HFFc6 (cell line): ENCODE results near the gene AUH. TPM values are rescaled to one million over a fixed set of nuclear protein-coding genes. Genes with fewer than 3 reads are reported as not detected.

Source experiments
- DNase-seq: peaks from one replicate; pipeline ENCODE4 v3.0.0-alpha.2; 2018
- H3K27ac Mint-ChIP-seq: 2 replicates; pipeline ENCODE4 v1.8.0; 2020; ENCODE audit warnings: mild to moderate bottlenecking, mixed read lengths
- H3K27me3 Mint-ChIP-seq: 2 replicates; pipeline ENCODE4 v1.8.0; 2021; ENCODE audit warnings: mild to moderate bottlenecking, moderate library complexity, mixed read lengths; ENCODE audit not compliant: insufficient read depth
- H3K36me3 Mint-ChIP-seq: 2 replicates; pipeline ENCODE4 v1.8.0; 2021; ENCODE audit warnings: low read depth, mixed read lengths
- H3K4me1 Mint-ChIP-seq: 2 replicates; pipeline ENCODE4 v1.8.0; 2020; ENCODE audit warnings: low read depth, mixed read lengths
- H3K4me3 Mint-ChIP-seq: 2 replicates; pipeline ENCODE4 v1.8.0; 2020; ENCODE audit warnings: mild to moderate bottlenecking, moderate library complexity, mixed read lengths
- H3K9me3 Mint-ChIP-seq: 2 replicates; pipeline ENCODE4 v1.8.0; 2020; ENCODE audit warnings: mild to moderate bottlenecking, mixed read lengths
- total RNA-seq, 6 experiments: library from RNA; stranded (reverse); fragmentation: NEBNext Ultra II Directional; extraction: Animal tissue kit (Norgen Biotek cat#: 25700); gene quantifications; 2 replicates in 1 of 6; 3 replicates in 5 of 6; pipeline ENCODE4 v1.2.3, GENCODE V29; 2021
- TF ChIP-seq, protein P1 (sequence below): fragments of 200-600 bp; sonication (generic); IDR thresholded peaks from 2 replicates; pipeline ENCODE4 v1.5.0; 2021; ENCODE audit warnings: antibody characterized with exemption, mild to moderate bottlenecking

AUH gene
- total RNA-seq, 6 experiments from 2014 or later, result 9.8 to 11.3 (median 10.6) TPM

DNA sequence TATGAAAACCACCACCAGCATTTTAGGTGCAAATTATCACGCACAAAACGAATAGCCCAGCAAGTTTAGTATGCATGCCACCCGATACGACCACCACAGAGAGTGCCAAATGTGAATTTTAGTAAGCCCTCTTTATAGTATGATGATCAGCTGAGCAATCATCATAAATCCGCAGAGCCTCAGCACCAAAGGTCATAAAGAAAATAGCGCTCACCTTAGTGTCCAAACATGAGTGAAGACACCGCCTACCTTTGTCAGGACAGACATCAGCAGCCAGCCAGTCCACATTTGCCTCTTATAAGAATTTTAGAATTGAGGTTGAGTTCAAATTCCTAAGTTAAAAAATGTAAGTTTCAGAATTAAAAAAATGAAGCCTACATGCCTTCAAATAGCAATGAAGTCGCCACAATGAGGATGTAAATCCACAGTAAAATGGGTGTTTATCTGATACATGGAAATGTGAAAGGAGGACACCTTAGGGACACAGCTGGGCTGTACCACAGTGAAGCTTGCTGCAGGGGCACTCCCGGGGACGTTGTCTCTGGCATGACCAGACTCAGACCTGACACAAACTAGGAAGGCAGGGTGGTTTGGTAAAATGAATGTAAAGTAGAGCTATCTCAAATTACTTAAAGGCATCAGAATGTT, 149.0 kb downstream of the AUH start:
- Mint-ChIP-seq H3K27me3 (no peaks in the 10 kb centered on the region), H3K36me3 (0 out of 2 replicates have a peak, but pooled peaks cover 5% of the 10 kb centered on the region), H3K4me1 (peaks cover 35% of the 10 kb centered on the region), H3K27ac (no peak overlapping the region), H3K9me3 (no peaks in the 10 kb centered on the region), H3K4me3 (no peak overlapping the region)
- TF ChIP-seq, protein P1, sequence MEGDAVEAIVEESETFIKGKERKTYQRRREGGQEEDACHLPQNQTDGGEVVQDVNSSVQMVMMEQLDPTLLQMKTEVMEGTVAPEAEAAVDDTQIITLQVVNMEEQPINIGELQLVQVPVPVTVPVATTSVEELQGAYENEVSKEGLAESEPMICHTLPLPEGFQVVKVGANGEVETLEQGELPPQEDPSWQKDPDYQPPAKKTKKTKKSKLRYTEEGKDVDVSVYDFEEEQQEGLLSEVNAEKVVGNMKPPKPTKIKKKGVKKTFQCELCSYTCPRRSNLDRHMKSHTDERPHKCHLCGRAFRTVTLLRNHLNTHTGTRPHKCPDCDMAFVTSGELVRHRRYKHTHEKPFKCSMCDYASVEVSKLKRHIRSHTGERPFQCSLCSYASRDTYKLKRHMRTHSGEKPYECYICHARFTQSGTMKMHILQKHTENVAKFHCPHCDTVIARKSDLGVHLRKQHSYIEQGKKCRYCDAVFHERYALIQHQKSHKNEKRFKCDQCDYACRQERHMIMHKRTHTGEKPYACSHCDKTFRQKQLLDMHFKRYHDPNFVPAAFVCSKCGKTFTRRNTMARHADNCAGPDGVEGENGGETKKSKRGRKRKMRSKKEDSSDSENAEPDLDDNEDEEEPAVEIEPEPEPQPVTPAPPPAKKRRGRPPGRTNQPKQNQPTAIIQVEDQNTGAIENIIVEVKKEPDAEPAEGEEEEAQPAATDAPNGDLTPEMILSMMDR, result no peak
- DNase-seq, result no peak

DNA sequence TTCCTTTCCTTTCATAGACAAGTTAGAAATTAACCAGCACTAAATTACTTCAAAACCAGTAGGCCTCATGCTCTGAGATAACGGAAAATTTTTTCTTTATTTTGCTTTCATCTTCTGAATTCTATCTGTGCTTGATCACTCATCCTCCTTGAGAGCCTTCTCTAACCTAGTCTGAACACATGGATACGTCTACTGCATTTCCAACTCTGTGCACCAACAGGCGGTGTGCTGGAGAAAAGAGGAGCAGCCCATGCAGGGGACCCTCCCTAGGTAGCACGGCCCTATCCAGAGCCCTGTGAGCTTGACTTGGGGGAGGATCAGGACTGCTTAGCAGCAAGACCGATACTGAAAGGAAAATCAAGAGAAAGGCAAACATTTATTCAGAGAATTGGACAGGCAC, 149.8 kb downstream of the AUH start:
- no peaks in the 10 kb centered on the region for H3K9me3 Mint-ChIP-seq
- H3K36me3 Mint-ChIP-seq, result 0 out of 2 replicates have a peak, but pooled peaks cover 5% of the 10 kb centered on the region
- H3K27ac Mint-ChIP-seq, result no peak overlapping the region
- no peaks in the 10 kb centered on the region for H3K27me3 Mint-ChIP-seq
- TF ChIP-seq, protein P1, result no peak
- H3K4me3 Mint-ChIP-seq, result no peak overlapping the region
- H3K4me1 Mint-ChIP-seq, result peaks cover 43% of the 10 kb centered on the region
- no peak for DNase-seq

DNA sequence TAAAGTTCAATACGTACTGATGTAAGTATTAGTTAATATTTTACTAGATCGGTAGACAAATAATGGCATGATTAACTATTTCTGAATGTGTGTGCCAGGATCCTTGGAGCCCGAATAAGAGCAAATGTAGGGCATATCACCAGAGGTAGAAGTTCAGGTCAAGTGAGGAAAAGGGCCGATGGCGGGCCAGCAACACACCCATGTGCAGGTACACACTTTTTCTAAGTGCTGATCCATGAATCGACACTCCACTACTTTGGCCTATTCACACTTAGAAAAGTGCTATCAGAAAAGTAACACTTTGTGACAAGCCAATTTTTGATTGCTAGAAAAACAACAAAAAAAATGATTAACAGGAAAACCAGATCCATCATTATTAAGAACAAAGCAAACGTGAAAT, 150.3 kb downstream of the AUH start:
- H3K27me3 Mint-ChIP-seq, result no peaks in the 10 kb centered on the region
- no peak overlapping the region for H3K4me3 Mint-ChIP-seq
- no peak for DNase-seq
- H3K36me3 Mint-ChIP-seq, result 0 out of 2 replicates have a peak, but pooled peaks cover 5% of the 10 kb centered on the region
- no peak overlapping the region for H3K27ac Mint-ChIP-seq
- H3K4me1 Mint-ChIP-seq, result peaks cover 43% of the 10 kb centered on the region
- H3K9me3 Mint-ChIP-seq, result no peaks in the 10 kb centered on the region
- TF ChIP-seq, protein P1, result no peak

DNA sequence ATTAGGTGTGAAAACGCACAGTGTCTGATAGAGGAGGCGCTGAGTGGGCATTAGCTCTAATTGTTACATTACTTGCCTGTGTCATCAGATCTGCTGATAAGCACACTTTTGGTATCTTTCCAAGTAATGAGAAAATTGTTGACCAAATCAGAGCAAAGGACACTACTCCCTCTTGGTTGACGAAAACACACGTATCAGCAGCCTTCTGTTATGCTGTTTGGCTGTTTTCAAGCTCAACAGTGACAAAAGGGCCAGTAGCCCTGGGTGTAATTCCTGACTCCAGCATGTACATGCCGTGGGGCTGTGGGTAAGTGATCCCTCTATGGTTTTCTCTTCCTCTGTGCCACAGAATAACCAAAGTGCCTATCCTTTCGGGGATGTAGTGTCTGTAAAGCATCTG, 151.4 kb downstream of the AUH start:
- no peak overlapping the region for H3K27ac Mint-ChIP-seq
- H3K36me3 Mint-ChIP-seq, result 0 out of 2 replicates have a peak, but pooled peaks cover 5% of the 10 kb centered on the region
- no peaks in the 10 kb centered on the region for H3K9me3 Mint-ChIP-seq
- H3K4me3 Mint-ChIP-seq, result no peak overlapping the region
- TF ChIP-seq, protein P1, result no peak
- no peaks in the 10 kb centered on the region for H3K27me3 Mint-ChIP-seq
- H3K4me1 Mint-ChIP-seq, result peaks cover 37% of the 10 kb centered on the region
- DNase-seq, result no peak

DNA sequence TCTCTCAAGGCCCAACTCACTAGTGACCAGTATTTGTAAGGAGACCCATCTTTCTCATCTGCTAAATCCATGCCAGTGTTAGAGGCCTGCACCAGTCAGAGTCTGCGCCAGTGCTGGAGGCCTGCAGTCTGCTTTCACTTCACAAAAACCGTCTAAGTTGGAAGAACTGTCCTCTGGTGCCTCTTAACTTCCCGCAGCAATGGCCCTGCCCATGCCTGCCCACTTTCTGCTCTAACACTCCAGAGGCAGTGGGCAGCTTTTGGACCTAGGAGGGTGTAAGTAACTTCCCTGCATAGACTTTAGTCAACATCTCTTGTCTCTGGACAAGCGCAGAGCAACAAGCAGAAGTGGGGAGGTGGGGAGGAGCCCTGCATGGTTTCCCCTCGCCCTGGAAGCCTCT, 152.9 kb downstream of the AUH start:
- Mint-ChIP-seq H3K4me3 (no peak overlapping the region), H3K4me1 (peaks cover 23% of the 10 kb centered on the region), H3K36me3 (peaks cover 11% of the 10 kb centered on the region), H3K27me3 (no peaks in the 10 kb centered on the region), H3K27ac (no peak overlapping the region), H3K9me3 (no peaks in the 10 kb centered on the region)
- TF ChIP-seq, protein P1, result no peak
- no peak for DNase-seq
